Measurements from ENCODE around the gene PKD1L1. TPM values are rescaled to one million over a fixed set of nuclear protein-coding genes. Genes with fewer than 3 reads are reported as not detected.

PKD1L1 gene
- total and polyA plus RNA-seq, 4 donors = 0.26 to 1.1 (median 0.55) TPM

GRCh38 chr7:47905076-47905920 lies 43.0 kb downstream of the PKD1L1 start:
- 82 to 88% methylated on average over 10 of the region's 10 CpGs for WGBS, 2 donors

DNA sequence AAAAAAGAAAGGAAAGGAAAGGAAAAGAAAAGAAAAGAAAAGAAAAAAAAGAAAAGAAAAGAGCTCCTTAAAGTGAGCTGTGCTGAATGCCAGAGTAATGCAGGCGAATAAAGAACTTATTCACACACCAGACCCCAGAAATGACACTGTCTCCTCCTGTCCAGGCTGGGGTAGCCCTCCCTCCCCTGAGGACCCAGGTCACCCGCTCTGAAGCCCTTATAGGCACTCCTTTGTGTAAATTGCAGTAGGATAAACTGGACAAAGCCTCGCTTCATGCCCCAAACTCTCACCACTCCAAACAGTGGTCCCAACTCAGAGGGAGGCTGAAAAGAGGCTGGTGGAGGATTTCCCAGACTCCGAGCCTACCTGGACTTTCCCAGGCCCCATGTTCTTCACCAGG lies 46.3 kb downstream of the PKD1L1 start:
- Histone ChIP-seq H3K4me1 (ENCODE audit: control insufficient read depth in 5 of 5, insufficient read depth in 5 of 5, low read length in 5 of 5) (peaks cover 0 to 2% (median 0%) of the 10 kb centered on the region in 5 donors), H3K27ac (ENCODE audit: low read depth in 1 of 2, low read length in 1 of 2) (no peak overlapping the region), H3K4me3 (no peak overlapping the region), H3K9ac (ENCODE audit: insufficient read depth in 1 of 2, low read length in 2 of 2) (no peak overlapping the region), H3K9me3 (ENCODE audit: control insufficient read depth in 4 of 4, insufficient read depth in 3 of 4, low read length in 3 of 4) (peaks cover 0 to 3% (median 0%) of the 10 kb centered on the region in 4 donors), H3K36me3 (ENCODE audit: control insufficient read depth in 4 of 4, insufficient read depth in 4 of 4, low read length in 4 of 4) (no peaks in the 10 kb centered on the region), H3K27me3 (ENCODE audit: control insufficient read depth in 3 of 3, insufficient read depth in 3 of 3, low read length in 2 of 3) (no peaks in the 10 kb centered on the region)
- ATAC-seq (ENCODE audit: insufficient read depth, low FRiP score) (no peak), DNase-seq (no peak)
- 91 to 94% methylated on average over 4 of the region's 4 CpGs for WGBS, 2 donors
- TF ChIP-seq, protein P1, sequence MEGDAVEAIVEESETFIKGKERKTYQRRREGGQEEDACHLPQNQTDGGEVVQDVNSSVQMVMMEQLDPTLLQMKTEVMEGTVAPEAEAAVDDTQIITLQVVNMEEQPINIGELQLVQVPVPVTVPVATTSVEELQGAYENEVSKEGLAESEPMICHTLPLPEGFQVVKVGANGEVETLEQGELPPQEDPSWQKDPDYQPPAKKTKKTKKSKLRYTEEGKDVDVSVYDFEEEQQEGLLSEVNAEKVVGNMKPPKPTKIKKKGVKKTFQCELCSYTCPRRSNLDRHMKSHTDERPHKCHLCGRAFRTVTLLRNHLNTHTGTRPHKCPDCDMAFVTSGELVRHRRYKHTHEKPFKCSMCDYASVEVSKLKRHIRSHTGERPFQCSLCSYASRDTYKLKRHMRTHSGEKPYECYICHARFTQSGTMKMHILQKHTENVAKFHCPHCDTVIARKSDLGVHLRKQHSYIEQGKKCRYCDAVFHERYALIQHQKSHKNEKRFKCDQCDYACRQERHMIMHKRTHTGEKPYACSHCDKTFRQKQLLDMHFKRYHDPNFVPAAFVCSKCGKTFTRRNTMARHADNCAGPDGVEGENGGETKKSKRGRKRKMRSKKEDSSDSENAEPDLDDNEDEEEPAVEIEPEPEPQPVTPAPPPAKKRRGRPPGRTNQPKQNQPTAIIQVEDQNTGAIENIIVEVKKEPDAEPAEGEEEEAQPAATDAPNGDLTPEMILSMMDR (IDR thresholded peaks at IDR 0.05; ENCODE audit: control extremely low read depth, extremely low read depth) = no peak

More at GRCh38 chr7:47905076-47905920, 43.0 kb downstream of the PKD1L1 start:
- H3K4me3 ChIP-seq = no peak overlapping the region
- peaks cover 0 to 5% (median 0%) of the 10 kb centered on the region in 4 donors for H3K9me3 ChIP-seq (ENCODE audit: control insufficient read depth in 4 of 4, insufficient read depth in 3 of 4, low read length in 3 of 4)
- DNase-seq (peak in 1 of 3 donors; percentile 10), ATAC-seq (ENCODE audit: insufficient read depth, low FRiP score) (no peak)
- H3K4me1 ChIP-seq (ENCODE audit: control insufficient read depth in 5 of 5, insufficient read depth in 5 of 5, low read length in 5 of 5) = no peaks in the 10 kb centered on the region
- H3K27me3 ChIP-seq (ENCODE audit: control insufficient read depth in 3 of 3, insufficient read depth in 3 of 3, low read length in 2 of 3) = no peaks in the 10 kb centered on the region
- H3K36me3 ChIP-seq (ENCODE audit: control insufficient read depth in 4 of 4, insufficient read depth in 4 of 4, low read length in 4 of 4) = peaks cover 0 to 2% (median 0%) of the 10 kb centered on the region in 4 donors
- no peak overlapping the region for H3K27ac ChIP-seq (ENCODE audit: low read depth in 1 of 2, low read length in 1 of 2)
- TF ChIP-seq, protein P1 (IDR thresholded peaks at IDR 0.05; ENCODE audit: control extremely low read depth, extremely low read depth) = no peak
- H3K9ac ChIP-seq (ENCODE audit: insufficient read depth in 1 of 2, low read length in 2 of 2) = no peak overlapping the region

DNA sequence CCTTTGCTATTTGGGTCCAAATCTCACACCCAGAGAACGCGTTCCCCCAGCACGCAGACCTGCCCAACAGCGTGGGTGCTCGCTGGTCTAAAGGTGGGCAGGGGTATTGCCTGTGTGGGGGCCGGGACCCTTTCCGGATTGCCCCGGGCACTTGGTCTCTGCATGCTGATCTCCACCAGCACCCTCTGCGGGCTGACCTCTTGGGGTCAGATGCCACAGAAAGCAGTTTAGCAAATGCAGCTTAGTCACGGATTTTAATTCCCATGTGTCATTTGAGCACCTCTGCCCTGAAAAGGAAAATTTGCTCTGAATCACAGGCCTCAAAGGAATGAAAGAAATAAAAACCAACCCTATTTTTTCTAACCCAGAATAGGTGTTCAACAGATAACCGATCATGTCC lies 46.7 kb downstream of the PKD1L1 start:
- no peak overlapping the region for H3K4me3 ChIP-seq
- no peak for DNase-seq
- H3K4me1 ChIP-seq (ENCODE audit: control insufficient read depth in 5 of 5, insufficient read depth in 5 of 5, low read length in 5 of 5) = peaks cover 0 to 2% (median 0%) of the 10 kb centered on the region in 5 donors
- no peak overlapping the region for H3K27ac ChIP-seq (ENCODE audit: low read depth in 1 of 2, low read length in 1 of 2)
- no peaks in the 10 kb centered on the region for H3K36me3 ChIP-seq (ENCODE audit: control insufficient read depth in 4 of 4, insufficient read depth in 4 of 4, low read length in 4 of 4)
- H3K9ac ChIP-seq (ENCODE audit: insufficient read depth in 1 of 2, low read length in 2 of 2) = no peak overlapping the region
- TF ChIP-seq, protein P1 (IDR thresholded peaks at IDR 0.05; ENCODE audit: control extremely low read depth, extremely low read depth) = no peak
- no peaks in the 10 kb centered on the region for H3K27me3 ChIP-seq (ENCODE audit: control insufficient read depth in 3 of 3, insufficient read depth in 3 of 3, low read length in 2 of 3)
- peaks cover 0 to 3% (median 0%) of the 10 kb centered on the region in 4 donors for H3K9me3 ChIP-seq (ENCODE audit: control insufficient read depth in 4 of 4, insufficient read depth in 3 of 4, low read length in 3 of 4)
- ATAC-seq (ENCODE audit: insufficient read depth, low FRiP score) = no peak
- 90 to 91% methylated on average over 11 of the region's 11 CpGs for WGBS, 2 donors

All from lung (tissue), 12 donors.